Measurements from ENCODE around the gene AAK1.
"Not testable (repeated sequence)": the region's sequence is repeated elsewhere in the genome, so short reads cannot be mapped to it uniquely, and the experiment has no call there.

AAK1 gene

DNA sequence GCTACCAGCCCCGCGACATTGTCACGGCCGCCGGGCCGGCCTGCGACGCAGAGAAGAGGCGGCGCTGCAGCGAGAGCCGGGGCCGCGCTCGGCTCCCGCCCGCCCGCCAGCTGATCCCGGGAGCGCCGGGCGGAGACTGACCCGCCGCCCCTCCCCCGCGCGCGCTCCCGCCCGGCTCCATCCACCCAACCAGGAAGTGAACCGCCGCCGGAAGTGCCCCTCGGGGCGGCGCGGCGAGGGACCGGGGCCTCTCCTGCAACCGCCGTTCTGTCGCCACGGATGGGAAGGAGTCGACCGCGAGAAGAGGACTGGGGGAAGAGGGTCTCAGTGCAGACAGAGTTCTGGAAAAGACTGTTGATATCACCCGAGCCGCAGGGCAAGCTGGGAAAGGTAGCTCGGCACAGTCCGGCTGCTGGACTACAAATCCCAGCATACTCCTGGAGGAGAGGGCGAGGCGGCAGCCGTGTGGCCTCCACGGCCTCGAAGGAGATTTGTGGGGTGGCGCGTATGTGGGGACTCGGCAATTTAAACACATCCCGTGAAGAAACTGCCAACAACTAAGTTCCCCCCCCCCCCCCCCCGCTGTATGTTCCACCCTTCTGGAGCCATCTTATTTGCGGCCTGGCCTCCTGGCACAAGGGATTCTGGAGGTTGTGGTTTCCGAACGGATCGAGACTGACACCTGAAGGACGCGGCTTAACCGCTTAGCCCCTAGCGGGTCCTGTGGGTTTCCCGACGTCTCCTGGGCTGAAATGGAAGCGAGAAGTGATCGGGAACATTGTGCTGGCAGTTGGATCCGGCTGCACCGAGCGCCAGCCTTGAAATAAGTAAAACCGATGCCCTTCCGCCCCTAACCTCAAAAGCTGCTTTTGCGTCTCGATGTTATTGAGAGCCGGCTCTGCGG lies at the start of gene AAK1:
TSS of gene AAK1 (minus strand) at position 138 of the 904 bp plus-strand sequence. CDS start 699 bp downstream, outside the sequence.
- peak; percentile 64 to 96 (median 91) for DNase-seq
- intact Hi-C loops (cut with DNase I): loop anchor here (5.0 to 10.0 kb wide), 2 partner anchors 79 to 257 kb away; partner anchors contain the start of gene GFPT1

DNA sequence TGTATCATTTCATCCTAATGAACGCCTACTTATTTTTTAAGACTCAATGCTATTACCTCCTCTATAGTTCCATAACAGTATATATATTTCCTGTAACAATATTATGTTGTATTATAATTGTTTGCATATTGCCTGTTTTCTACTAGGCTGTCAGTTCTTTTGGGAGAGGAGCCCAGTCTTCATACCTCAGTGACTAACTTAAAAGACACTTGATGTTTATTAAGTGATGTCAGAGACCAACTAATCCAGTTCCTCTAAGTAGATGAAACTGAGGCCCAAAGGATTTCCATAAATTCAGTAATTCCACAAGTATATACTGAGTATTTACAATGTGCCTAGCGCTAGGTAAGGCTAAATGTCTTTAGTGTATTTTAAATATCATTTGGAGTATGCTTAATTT lies 48.9 kb upstream of the AAK1 start:
- no peak for DNase-seq
- intact Hi-C loops (cut with DNase I): no loop called here

DNA sequence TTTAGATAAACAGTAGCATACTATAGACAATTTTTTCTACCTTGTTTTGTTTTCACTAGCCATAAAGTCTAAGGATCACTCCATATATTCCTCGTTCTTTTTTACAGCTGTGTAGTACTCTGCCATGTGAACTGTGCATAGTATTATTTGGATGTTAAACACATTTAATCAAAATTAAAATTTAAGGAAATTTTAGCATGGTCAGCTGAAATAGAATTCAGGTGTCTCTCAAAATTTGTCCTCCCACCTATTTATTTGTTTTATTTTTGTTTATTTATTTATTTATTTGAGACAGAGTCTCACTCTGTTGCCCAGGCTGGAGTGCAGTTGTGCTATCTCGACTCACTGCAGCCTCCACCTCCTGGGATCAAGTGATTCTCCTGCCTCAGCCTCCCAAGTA lies 46.4 kb upstream of the AAK1 start:
- no peak for DNase-seq
- intact Hi-C loops (cut with DNase I): no loop called here

- no peak for DNase-seq
- intact Hi-C loops (cut with DNase I): no loop called here
These were observed 45.9 kb upstream of the AAK1 start for GRCh38 chr2:69689466-69689865.

GRCh38 chr2:69687971-69688611 lies 44.6 kb upstream of the AAK1 start:
- DNase-seq: no peak
- intact Hi-C loops (cut with DNase I): no loop called here

- no peak for DNase-seq
- intact Hi-C loops (cut with DNase I): no loop called here
These were observed 43.3 kb upstream of the AAK1 start for GRCh38 chr2:69686813-69687212.

DNA sequence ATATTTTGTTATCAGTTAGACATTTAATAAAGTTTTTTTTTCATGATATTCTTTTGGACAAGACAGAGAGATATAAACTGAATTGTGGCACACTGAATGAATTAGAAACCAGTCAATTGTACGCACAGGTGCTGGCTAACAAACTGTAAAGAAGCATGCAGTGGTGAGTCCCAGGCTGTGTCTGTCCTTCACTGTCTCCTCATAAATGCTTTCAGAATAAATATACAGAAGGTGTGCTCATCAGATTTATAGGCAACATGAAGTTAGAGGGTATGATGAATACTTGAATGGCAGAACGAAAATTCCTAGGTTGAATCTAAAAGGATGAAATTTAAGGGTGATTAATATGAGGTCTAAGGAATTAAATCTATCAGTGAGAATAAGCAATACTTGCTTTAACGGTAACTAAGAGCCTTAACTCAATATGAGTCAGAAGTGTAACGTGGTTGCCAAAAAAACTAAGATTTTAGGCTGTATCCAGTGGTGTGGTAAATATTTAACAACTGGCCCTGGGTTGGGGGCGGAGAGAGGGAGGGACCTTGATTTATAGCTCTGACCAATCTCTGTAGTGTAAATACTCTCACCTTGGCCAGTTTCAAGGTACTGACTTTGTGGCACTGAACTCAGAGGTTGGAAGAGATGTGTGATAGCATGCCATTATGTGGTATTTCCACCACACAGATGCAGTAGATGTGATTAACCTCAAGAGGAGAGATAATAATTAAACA lies 41.9 kb upstream of the AAK1 start:
- DNase-seq: no peak
- intact Hi-C loops (cut with DNase I): no loop called here

DNA sequence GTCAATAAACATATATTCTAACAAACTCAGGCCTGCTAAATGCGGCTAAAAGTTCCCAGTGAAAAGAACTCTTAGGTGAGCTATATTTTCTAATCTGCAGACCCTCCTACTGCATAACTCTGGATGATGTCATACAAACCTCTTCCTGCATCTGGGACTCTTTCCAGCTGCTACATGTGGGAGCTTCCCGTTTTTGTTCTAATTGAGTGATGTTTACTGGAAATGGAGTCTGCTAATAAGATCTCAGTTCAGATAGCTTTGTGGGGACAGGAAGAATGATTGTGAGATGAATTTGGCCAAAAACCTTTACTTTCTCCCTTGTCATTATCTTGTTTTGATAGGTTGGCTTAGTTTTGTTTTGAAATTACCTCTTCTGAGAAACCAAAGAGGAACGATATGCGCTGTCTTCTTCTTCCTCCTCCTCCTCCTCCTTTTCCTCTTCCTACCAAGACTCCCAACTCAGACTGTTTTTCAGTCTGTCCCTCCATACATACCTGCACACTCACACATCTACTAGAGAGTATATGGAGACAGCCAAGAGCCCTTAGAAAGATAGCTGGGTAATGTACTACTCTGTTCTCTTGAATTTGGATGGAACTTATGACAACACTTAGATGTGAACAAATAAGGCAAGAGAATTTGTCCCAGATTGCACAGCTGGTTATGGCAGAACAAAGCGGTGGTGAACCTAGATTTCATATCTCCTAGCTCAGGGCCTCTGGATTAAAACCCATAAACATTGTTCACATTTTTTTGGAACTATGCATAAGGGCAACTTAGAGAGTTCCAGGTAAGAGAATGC lies 39.8 kb upstream of the AAK1 start:
- intact Hi-C loops (cut with DNase I): no loop called here
- DNase-seq: no peak

DNA sequence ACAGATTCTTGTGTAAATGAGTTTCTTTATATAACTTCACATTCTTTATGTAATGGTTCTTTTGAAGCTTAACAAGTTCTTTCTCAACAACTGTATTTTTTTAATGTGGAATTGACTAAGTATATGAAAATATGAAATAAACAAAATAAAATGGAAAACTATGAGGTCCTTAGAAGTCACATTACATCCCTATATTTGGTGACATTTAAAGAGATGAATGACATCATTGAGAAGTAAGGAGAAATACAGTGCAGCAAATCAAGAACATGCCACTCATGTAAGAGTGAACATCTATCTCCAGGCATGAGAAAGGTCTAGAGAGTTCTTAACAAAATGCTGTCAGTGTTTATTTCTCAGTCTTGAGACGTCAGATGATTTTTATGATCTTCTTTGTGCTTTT lies 39.0 kb upstream of the AAK1 start:
- DNase-seq: no peak
- intact Hi-C loops (cut with DNase I): no loop called here

DNA sequence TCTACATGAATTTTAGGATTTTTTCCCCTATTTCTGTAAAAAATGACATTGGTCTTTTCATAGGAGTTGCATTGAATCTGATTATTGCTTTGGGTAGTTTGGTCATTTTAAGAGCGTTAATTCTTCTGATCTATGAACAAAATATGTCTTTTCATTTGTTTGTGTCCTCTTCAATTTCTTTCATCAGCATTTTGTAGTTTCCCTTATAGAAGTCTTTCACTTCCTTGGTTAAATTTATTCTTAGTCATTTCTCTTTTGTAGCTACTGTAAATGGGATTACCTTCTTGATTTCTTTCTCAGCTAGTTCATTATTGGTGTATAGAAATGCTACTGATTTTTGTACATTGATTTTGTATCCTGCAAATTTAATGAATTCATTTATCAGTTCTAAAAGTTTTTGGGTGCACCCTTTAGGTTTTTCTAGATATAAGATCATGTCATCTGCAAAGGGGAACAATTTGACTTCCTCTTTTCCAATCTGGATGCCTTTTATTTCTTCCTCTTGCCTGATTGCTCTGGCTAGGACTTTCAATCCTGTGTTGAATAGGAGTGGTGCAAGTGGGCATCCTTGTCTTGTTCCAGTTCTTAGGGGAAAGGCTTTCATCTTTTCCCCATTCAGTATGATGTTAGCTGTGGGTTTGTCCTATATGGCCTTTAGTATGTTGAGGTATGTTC lies 36.6 kb upstream of the AAK1 start:
- intact Hi-C loops (cut with DNase I): no loop called here
- DNase-seq: peak in 1 of 42 donors; percentile 2

DNA sequence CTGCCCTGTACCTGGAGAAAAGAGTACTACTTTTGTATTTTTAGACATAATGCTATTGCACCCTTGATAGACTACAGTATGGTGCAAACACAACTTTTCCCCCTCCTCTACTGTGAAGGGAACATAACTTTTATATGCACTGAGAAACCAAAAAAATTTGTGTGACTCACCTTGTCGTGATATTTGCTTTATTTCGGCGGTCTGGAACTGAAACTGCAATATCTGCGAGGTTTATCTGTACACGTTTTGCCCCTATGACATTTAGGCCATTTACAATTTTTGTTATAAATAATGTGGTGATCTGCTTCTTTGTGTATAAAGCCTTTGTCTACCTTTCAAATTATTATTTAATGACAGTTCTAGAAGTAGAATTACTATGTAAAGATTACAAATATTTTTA lies 34.4 kb upstream of the AAK1 start:
- intact Hi-C loops (cut with DNase I): no loop called here

DNA sequence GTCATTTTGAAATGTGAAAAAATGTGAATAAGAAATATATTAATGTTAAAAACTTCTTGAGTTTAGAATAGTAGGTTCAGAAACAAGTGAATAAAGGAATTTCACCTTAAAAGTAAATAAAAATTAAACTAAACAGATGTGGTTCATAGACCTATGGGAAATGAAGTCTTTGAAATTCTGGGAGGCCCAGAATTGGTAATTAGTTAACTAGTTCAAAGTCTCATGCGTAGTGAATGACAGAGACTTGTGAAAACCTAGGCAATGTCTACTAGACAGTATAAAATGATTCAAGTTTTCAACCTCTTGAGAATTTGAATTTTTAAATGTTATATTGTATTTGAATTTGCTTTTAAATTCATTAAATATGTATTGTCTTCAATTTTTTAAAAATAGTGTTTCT lies 32.6 kb upstream of the AAK1 start:
- no peak for DNase-seq
- intact Hi-C loops (cut with DNase I): no loop called here

More for the DNA sequence above, 34.4 kb upstream of the AAK1 start:
- no peak for DNase-seq

DNA sequence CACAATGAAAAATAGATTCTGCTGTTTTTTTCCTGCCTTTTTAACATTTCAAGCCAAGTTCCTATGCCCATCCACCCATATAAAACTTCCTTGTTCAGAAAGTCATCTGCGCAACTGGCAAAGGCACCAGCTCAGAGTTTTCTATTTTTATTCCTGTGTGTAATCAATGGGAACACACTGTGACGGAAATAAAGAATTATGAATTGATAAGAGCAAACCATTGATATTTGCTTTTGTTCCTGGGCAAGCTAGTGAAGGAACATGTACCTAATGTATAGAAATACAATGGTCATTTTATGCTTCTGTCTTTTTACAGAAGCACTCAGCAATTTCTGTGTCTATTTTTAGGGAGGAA lies 30.8 kb upstream of the AAK1 start:
- DNase-seq: peak in 1 of 42 donors; percentile 6
- intact Hi-C loops (cut with DNase I): no loop called here

DNA sequence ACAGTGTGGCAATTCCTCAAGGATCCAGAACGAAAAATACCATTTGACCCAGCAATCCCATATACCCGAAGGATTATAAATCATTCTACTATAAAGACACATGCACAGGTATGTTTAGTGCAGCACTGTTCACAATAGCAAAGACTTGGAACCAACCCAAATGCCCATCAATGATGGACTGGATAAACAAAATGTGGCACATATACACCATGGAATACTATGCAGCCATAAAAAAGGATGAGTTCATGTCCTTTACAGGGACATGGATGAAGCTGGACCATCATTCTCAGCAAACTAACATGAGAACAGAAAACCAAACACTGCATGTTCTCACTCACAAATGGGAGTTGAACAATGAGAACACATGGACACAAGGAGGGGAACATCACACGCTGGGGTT lies 29.6 kb upstream of the AAK1 start:
- intact Hi-C loops (cut with DNase I); DNase-seq: not testable (repeated sequence)

DNA sequence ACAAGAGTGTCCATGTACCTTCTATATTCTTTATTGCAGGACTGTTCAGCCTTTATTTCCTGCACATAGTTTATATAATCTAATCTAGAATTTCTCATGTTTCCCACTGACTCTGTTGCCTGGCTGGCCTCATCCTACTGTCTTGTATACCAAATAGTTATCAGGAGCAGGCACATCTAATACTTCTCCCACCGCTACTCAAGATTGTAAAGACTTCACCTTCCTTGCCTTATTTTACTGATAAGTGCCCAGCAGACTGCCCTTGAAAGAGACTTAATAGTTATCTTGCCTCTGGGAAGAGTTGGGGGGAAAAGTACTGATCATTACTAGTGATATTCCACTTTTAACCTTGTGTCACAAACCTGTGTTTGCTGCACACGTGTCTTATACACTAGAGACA lies 26.1 kb upstream of the AAK1 start:
- intact Hi-C loops (cut with DNase I): no loop called here
- no peak for DNase-seq

DNA sequence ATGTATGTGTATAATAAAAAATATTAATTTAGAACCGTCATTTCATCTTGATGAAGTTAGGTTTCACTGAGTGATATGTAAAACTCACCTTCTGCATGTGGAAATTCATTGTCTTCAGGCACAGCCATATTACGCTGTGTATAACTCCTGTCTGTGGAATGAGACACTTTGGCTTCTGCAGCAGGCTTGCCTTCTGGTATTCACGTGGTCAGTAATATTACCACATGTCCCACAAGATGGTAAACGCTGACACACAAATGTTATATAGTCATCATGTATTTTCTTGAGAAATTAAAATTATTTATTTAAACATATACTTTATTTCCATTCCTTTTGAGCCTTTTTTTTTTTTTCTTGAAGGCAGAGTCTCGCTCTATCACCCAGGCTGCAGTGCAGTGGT lies 25.1 kb upstream of the AAK1 start:
- no peak for DNase-seq
- intact Hi-C loops (cut with DNase I): no loop called here

DNA sequence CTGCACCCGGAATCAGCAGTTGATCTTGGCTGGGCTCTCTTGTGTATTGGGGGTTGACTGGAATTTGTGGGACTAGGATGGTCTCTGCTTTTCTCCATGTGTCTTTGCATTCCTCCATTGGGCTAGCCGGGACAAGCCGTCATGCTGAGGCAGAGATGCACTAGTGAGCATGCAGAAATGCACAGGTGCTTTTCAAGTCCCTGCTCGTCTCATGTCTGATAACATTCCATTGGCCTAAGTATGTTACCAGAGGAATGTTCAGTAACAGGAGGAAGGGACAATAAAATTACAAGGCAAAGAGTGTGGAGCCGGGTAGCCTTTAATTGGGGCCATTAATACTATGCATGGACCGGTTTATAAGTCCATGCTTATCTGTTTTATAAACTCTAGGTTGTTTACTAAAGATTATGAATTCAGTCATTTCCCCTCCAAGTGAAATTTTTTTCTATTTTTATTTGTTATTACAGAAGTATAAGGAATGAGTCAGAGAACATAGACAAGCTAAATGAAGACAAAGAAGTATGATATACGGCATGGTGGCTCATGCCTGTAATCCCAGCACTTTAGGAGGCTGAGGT lies 24.4 kb upstream of the AAK1 start:
- no peak for DNase-seq
- intact Hi-C loops (cut with DNase I): no loop called here

- DNase-seq: no peak
- intact Hi-C loops (cut with DNase I): no loop called here
These were observed 21.6 kb upstream of the AAK1 start for GRCh38 chr2:69665152-69665551.

Data from head of caudate nucleus (tissue), 42 donors.